Activated CD4-positive, alpha-beta T cell treated with anti-CD3 and anti-CD28 coated beads, Interleukin-2, amount 50 U/mL, for 4 hours (primary cell): ENCODE results near the gene SULT1C4.
"Not testable (repeated sequence)": the region's sequence is repeated elsewhere in the genome, so short reads cannot be mapped to it uniquely, and the experiment has no call there.

Source experiments
- DNase-seq, 2 experiments: peaks; one replicate each; pipeline ENCODE4 v3.0.0-alpha.2; 2020

Gene SULT1C4

DNA sequence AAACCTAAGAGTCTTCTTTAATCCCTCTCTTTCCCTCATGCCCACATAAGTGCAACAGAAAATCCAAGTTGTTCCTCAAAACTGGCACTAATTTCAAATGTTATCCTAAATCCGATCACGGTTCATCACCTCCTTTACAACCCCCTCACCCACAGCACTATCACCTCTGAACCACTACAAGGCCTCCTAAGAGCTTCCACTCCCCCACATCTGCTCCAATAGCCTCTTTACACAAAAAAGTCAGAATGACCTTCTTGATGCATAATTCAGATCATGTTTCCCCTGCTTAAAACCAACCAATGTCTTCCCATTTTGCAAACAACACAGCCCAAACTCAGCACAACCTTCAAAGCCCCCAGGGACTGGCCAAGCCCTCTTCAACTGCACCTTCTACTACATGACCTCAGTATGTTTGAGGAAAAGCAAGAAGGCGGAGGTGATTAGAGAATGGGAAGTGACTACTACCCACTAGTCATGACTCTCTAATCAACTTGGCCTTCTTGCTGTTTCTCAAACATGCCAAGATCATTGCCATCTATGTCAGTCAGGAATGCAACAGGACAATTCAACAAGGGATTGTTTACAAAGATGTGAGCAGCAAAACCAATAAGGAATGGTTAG lies 36.6 kb downstream of the SULT1C4 start:
- DNase-seq, result no peak

DNA sequence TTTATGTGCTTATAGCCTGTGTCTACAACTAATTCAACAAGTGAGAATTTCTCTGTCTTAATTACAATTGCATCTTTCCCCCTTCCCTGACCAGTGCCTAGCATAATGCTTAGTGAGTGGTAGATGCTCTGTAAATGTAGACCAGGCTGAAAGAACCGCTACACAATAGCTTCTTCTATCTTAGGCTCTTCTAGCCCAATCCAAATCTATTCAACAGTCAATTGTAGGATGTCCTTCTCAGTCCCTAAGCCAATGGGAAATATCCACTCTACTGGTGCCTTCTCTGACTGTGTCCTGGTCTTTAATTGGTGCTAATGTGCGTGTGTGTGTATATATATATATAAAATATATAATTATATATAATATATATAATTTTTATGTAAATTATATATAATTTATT lies 37.2 kb downstream of the SULT1C4 start:
- DNase-seq, result no peak

DNA sequence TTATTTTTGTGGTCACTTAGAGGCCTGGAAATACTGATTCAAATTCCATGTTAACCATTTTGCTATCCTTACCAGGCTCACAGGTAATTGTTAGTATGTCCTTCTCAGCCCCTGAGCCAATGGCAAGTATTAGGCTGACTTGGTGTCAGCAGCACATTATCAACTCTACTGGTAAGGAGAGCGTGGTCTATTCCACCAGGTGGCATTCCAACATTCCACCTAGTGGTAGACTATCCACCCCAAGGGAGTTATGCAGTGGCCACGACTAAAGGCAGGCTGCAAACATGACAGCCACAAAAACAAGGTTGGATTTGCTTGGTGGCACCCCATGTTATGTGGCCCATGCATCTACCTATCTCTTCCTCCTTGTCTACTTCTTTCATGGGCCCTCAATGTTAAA lies 39.5 kb downstream of the SULT1C4 start:
- DNase-seq, result no peak

DNA sequence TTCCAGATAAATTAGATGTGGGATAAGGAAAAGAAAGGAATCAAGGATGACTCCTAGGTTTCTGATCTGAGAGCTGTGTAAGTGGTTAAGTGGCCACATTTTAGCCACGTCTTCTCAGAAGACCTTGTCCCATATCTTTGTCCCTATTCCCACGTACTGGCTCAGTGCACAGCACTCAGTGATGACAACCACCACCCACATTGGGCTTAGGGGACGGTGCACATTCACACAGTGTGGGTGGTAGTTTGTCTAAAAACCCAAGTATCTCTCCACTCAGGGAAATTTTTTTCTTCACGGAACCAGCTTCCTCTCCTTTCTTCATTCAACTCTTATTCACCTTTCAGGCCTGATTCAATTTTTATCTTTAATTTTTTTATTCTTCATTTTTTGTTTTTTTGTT lies 40.7 kb downstream of the SULT1C4 start:
- DNase-seq, result no peak

DNA sequence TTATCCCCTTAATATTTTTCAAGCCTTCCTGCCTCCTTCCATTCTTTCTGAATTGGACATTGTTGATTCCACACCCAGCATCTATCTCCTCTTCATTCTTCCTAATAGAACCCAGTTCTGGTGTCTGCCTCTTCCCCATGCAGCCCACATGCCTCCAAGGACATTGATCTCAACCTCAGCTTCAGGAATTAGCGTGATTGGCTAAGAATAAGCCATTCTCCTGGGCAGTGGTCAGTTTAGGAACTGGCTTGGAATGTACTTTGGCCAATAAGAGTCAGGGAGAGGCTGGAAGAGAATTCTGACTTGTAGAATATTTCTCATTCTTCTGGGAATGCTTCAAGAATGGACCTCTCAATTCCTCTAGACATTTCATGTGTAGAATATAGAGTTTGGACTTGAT lies 45.3 kb downstream of the SULT1C4 start:
- DNase-seq, result no peak

DNA sequence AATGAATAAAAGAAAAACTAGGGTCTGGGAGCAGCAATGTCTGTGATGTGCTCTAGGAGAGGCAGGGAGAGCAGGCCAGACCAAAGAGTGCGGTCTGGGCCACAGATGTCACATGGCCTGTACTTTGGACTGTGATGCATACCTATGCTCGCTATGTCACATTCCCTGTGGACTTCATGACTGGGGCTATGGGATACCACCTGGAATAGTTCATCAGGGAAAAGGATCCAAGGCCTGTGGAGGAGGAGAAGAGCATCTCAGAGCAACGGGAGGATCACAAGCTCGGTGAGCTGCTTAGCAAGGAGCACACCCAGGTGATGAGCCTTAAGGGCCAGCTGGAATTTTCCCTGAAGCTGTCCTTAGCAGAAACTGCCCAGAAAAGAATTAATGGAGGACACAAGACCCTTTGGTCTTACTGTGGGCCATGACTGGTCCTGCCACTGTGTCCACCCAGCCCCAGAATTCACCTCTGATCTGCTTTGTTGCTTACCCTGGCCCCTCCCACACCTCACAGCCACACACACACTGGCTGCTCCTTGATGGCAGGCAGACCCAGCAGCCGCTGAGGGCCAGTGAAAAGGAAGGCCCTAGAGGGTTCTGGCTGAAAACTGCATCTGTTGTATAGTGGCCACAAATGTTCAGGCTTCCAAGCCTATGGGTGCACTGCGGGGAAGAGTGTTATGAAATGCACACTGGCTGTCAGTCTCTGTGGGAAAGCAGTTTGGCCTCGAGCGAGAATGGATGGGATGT lies 45.9 kb downstream of the SULT1C4 start:
- no peak for DNase-seq

DNA sequence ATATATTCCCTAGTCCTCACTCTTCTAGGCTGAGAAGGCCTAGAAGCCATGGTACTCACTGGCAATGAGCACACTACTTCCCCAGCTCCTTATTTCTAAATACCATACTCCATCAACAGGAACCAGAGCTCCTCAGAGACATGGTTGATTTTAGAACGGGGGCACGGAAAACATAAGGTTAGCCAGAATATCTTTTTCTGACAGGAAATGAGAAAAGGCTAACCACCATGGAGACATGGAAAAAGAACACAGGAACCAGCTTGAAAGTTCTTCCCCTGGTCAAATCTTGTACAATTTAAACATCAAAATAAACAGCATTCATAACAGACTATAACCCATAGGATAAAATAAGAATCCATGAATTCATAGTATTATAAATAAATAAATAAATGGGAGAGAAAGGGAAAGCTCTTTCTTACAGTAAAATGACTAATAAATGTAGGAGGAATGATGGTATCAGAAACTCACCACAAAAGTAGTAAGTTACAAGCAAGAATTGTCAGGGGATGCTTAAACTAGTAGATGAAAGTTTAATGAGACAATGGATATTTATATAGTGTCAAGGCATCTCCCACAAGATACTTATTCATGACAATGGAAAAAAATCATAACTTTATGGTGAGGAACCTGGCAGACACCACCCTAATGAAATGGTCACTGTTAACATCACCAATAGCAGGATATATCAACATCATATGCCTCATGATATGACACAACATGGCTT lies 50.7 kb downstream of the SULT1C4 start:
- DNase-seq, result no peak

DNA sequence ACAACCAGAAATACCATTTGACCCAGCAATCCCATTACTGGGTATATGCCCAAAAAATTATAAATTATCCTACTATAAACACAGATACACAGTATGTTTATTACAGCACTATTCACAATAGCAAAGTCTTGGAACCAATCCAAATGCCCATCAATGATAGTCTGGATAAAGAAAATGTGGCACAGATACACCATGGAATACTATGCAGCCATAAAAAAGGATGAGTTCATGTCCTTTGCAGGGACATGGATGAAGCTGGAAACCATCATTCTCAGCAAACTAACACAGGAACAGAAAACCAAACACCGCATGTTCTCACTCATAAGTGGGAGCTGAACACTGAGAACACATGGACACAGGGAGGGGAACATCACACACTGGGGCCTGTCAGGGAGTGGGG lies 57.8 kb downstream of the SULT1C4 start:
- not testable (repeated sequence) for DNase-seq

DNA sequence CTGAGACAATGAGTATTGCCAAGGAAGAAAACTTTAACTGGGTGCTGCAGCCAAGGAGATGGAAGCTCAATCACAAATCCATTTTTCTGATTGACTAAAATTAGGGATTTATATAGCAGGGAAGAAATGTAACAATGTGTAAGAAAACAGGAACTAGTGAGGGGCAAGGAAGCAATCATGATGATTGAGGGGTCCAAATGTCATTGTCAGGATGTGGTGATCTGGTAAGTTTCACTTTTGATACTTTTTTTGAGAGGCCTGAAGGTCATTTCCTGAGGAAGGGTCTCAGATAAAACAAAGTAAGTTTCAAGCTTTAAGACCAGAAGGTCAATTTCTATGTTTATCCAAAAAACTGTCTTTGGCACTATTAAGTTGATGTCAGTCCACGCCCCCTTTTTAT lies 59.2 kb downstream of the SULT1C4 start:
- DNase-seq, result no peak
